CD4-positive, alpha-beta T cell treated with Interleukin-15 for 4 hours (primary cell): ENCODE measurements around the gene GIGYF1.
A peak's percentile ranks its signal among the peaks of the same experiment; 100 is the strongest.
"Not testable (repeated sequence)": the region's sequence is repeated elsewhere in the genome, so short reads cannot be mapped to it uniquely, and the experiment has no call there.

ENCODE experiments used
- DNase-seq: peaks from one replicate; pipeline ENCODE4 v3.0.0-alpha.2; 2020; ENCODE audit warnings: low spot score

GIGYF1 gene, protein sequence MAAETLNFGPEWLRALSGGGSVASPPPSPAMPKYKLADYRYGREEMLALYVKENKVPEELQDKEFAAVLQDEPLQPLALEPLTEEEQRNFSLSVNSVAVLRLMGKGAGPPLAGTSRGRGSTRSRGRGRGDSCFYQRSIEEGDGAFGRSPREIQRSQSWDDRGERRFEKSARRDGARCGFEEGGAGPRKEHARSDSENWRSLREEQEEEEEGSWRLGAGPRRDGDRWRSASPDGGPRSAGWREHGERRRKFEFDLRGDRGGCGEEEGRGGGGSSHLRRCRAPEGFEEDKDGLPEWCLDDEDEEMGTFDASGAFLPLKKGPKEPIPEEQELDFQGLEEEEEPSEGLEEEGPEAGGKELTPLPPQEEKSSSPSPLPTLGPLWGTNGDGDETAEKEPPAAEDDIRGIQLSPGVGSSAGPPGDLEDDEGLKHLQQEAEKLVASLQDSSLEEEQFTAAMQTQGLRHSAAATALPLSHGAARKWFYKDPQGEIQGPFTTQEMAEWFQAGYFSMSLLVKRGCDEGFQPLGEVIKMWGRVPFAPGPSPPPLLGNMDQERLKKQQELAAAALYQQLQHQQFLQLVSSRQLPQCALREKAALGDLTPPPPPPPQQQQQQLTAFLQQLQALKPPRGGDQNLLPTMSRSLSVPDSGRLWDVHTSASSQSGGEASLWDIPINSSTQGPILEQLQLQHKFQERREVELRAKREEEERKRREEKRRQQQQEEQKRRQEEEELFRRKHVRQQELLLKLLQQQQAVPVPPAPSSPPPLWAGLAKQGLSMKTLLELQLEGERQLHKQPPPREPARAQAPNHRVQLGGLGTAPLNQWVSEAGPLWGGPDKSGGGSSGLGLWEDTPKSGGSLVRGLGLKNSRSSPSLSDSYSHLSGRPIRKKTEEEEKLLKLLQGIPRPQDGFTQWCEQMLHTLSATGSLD (N-terminal part only)

DNA sequence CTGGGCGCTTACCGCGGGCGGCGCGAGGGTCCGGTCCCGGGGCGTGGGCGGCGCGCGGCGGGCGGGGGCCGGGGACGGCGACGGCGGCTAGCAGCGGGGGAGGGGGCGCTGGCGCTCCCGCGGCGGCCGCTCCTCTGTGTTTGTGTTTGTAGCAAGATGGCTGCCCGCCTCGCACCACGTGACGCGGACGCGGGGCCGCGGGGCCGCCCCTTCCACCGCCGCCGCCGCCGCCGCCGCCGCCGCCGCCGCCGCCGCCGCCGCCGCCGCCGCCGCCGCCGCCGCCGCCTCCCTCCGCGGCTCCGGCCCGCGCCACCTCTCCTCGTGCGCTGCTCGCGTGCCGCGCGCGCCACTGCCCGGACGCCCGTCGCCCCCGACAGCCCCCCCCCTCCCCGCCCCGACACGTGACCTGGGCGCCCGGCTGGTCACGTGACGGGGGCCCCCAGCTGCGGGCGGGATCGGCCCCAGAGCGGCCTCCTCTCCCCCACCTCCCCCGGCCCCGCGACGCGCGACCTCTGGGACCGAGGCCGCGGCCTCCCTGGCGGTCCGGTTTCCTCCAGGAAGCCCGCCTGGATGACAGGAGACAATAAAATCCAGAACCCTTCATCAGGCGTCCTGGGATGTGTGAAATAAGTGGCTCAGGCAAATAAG lies at the start of gene GIGYF1:
TSS of gene GIGYF1 (minus strand) at position 153 of the 648 bp plus-strand sequence. CDS start 6,012 bp downstream, outside the sequence.
- peak; percentile 59 for DNase-seq

DNA sequence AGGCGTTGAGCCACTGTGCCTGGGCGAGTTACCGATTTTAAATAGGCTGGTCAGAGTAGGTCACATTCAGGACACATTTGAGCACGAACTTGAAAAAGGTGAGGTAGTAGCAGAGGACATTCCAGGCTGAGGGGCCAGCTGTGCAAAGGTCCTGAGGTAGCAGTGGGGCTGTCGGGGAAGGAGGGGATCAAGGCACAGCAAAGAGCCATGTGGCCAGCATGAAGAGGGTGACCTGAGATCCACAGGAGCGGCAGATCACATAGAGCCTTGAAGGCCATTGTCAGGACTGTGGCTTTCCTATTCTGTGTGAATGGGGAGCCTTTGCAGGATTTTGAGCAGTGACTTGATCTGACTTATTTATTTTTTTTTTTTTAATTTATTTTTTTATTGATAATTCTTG lies 45.9 kb upstream of the GIGYF1 start:
- DNase-seq: no peak

GRCh38 chr7:100736671-100737070 lies 42.6 kb upstream of the GIGYF1 start:
- DNase-seq: no peak

DNA sequence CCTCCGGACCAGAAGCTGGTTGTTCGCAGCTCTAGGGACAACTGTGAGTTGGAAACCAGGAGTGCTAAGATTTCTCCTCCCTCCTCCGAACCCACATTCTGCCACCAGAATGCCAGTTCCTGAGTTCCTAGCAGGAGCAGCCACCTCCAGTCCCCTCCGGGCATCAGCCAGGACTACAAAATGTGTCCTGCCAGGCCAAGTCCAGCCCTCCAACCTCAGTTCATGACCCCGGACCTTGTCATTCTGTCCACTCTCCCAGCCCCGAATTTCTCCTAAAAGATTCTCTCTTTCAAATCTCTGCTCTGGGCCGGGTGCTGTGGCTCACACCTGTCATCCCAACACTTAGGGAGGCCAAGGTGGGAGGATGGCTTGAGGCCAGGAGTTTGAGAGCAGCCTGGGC lies 41.7 kb upstream of the GIGYF1 start:
- DNase-seq: no peak

DNA sequence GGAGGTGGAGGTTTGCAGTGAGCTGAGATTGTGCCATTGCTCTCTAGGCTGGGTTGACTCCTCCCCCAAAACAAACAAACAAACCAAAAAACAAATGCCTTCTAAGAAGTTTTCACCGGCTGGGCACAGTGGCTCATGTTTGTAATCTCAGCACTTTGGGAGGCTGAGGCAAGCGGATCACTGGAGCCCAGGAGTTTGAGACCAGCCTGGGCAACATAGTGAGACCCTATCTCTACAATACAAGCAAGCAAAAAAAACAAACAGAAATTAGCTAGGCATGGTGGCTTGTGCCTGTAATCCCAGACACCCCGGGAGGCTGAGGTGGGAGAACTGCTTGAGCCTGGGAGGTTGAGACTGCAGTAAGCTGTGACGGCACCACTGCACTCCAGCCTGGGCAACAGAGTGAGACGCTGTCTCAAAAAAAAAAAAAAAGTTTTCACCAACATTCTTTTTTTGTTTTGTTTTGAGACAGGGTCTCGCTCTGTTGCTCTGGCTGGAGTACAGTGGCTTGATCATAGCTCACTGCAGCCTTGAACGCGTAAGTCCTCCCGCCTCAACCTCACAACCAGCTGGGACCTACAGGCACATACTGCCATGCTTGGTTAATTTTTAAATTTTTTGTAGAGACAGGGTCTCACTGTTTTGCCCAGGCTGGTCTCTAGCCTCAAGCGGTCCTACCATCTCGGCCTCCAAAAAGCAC lies 38.0 kb upstream of the GIGYF1 start:
- DNase-seq: no peak

- DNase-seq: no peak
Measured at GRCh38 chr7:100730136-100730800, 36.2 kb upstream of the GIGYF1 start.

- no peak for DNase-seq
Measured at GRCh38 chr7:100728196-100728595, 34.1 kb upstream of the GIGYF1 start.

DNA sequence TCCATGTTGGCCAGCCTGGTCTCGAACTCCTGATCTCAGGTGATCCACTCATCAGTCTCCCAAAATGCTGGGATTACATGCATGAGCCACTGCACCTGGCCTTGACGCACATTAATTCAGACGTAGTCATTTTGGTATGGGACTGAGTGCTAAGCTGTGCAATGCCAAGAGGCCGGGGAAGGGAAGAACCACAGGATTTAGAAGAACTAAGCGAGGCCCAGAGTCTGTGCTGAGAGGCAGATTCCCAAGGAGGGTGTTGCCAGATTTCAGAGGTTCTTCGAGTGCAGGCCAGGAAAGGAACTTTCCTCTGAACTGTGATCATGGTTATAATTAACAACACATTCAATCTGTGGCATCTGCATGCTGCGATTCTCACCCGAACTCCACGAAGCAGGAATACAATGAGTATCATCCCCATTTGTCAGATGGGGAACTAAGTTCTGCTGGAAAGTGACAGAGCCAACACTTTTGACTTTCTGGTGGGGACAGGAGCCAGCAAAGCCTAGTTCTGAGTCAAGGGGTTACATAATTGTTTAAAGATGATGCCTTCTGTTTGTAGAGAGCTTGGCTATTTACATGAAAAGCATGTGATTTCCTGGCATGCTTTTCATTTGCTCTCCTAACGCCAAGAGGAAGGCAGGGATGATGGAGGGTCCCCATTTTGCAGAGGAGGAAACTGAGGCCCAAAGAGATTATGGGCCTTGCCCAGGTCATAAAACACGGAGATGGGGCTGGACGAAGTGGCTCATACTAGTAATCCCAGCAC lies 33.1 kb upstream of the GIGYF1 start:
- DNase-seq: no peak

GRCh38 chr7:100724364-100724763 lies 30.3 kb upstream of the GIGYF1 start:
- not testable (repeated sequence) for DNase-seq

DNA sequence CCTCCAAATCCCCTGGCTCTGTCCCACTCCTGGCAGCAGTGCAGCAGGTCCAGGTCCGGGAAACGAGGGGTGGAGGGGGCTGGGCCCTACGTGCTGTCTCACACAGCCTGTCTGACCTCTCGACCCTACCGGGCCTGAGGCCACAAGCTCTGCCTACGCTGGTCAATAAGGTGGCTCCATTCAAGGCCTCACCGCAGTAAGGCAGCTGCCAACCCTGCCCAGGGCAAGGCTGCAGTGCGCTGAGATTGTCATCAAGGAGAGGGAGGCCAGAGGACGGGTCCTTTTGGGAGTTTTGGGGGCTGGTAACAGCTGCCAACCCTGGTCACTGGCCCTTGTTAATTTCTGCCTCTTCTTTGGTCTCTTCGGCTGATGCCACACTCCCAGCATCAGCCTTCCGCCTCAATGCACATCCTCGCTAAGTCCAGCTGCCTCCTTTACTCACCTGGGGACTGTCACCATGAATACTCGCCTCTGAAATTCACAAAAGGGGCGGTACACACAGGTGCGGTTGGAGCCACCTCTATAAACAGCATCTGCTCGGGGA lies 29.8 kb upstream of the GIGYF1 start:
- DNase-seq: no peak

- DNase-seq: no peak
Measured at GRCh38 chr7:100722480-100723212, 28.6 kb upstream of the GIGYF1 start.

- no peak for DNase-seq
Measured at GRCh38 chr7:100721505-100721812, 27.4 kb upstream of the GIGYF1 start.

DNA sequence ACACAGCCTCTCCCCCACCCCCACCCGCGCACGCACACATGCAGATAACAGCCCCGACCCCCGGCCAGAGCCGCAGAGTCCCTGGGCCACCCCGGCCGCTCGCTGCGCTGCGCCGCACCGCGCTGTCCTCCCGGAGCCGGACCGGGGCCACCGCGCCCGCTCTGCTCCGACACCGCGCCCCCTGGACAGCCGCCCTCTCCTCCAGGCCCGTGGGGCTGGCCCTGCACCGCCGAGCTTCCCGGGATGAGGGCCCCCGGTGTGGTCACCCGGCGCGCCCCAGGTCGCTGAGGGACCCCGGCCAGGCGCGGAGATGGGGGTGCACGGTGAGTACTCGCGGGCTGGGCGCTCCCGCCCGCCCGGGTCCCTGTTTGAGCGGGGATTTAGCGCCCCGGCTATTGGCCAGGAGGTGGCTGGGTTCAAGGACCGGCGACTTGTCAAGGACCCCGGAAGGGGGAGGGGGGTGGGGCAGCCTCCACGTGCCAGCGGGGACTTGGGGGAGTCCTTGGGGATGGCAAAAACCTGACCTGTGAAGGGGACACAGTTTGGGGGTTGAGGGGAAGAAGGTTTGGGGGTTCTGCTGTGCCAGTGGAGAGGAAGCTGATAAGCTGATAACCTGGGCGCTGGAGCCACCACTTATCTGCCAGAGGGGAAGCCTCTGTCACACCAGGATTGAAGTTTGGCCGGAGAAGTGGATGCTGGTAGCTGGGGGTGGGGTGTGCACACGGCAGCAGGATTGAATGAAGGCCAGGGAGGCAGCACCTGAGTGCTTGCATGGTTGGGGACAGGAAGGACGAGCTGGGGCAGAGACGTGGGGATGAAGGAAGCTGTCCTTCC lies 26.8 kb upstream of the GIGYF1 start:
- no peak for DNase-seq

GRCh38 chr7:100720279-100720670 lies 26.2 kb upstream of the GIGYF1 start, which contains the start of gene EPO:
TSS of gene EPO (plus strand) at chr7:100720468. CDS start at chr7:100720981, 513 bp downstream.
- DNase-seq: no peak

- no peak for DNase-seq
Measured at GRCh38 chr7:100719523-100720278, 25.7 kb upstream of the GIGYF1 start.

GRCh38 chr7:100717073-100717472 lies 23.0 kb upstream of the GIGYF1 start:
- not testable (repeated sequence) for DNase-seq

- no peak for DNase-seq
Measured at GRCh38 chr7:100714725-100715124, 20.7 kb upstream of the GIGYF1 start.

DNA sequence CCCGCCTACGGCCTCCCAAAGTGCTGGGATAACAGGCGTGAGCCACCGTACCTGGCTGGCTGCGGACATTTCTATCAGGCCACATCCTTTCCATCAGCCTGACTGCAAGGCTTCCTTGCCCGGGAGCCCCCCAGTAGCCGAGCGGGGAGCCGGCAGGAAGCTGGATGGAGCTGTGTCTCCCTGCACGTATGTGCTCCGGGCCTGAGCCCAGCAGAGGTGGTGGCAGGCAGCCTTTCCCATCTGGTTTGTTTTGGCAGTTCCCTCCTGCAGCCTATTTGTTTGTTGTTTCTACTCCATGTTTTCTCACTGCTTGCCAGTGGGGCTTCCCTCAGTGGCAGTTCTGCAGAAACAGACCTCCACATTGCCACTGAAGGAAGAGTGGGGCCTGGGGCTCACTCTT lies 17.3 kb upstream of the GIGYF1 start:
- no peak for DNase-seq
